ENCODE results near the gene NAGLU. TPM values are rescaled to one million over a fixed set of nuclear protein-coding genes. Genes with fewer than 3 reads are reported as not detected.
"Not testable (repeated sequence)": the region's sequence is repeated elsewhere in the genome, so short reads cannot be mapped to it uniquely, and the experiment has no call there.

NAGLU gene
- total RNA-seq, 8 experiments from 2014 or later: 6.3 to 55.8 (median 18.5) TPM

DNA sequence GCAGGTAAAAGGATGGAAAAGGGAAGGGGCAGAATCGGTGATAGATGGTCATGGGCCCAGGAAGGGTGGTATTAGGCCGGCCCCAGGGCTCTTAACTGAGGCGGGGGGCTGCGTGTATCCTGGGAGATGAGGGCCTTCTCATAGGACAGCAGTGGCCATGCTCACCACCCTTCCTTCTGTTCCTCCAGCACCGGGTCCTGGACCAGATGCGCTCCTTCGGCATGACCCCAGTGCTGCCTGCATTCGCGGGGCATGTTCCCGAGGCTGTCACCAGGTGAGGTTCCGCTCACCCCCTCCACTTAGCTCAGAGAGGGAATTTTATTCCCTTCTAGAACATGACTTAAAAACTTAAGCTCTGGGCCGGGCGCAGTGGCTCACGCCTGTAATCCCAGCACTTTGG lies 2.4 kb downstream of the NAGLU start:
- Histone ChIP-seq H3K4me3 (no peak overlapping the region), H3K27ac (no peak overlapping the region), H3K4me1 (replicated peaks in 1 of 2) (peaks cover 18 to 19% of the 10 kb centered on the region in 2 donors)
- WGBS, 10 experiments: 92 to 100% (median 93%) methylated on average over 2 to 9 of the region's 14 CpGs; no CpG with 5 or more reads in 6 of the 10 experiments
- in situ Hi-C loops (cut with MboI; ENCODE audit: low pct_unique_long_range_greater_than_20kb in 2 of 9, low sequenced_read_pairs in 9 of 9, unreplicated experiment in 9 of 9): no loop called here
- ATAC-seq (replicated peaks in 6 of 8): no peak

DNA sequence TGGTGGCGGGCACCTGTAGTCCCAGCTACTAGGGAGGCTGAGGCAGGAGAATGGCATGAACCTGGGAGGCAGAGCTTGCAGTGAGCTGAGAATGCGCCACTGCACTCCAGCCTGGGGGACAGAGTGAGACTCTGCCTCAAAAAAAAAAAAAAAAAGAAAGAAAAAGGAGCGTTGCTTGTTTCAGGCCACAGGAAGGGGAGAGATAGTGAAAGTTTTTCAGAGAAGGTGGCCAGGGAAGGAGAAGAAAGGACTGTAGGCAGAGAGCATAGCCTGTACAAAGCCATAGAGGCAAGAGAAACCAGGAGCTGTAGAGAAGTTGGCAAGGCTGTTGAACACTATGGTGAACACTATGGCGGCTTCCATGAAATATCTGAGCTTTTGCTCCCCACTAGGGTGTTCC lies 4.5 kb downstream of the NAGLU start:
- ATAC-seq (replicated peaks in 6 of 8); in situ Hi-C loops (cut with MboI; ENCODE audit: low pct_unique_long_range_greater_than_20kb in 2 of 9, low sequenced_read_pairs in 9 of 9, unreplicated experiment in 9 of 9); H3K27ac ChIP-seq; H3K4me3 ChIP-seq; H3K4me1 ChIP-seq (replicated peaks in 1 of 2): not testable (repeated sequence)
- WGBS, 10 experiments: 80 to 100% (median 93%) methylated on average over 1 to 4 of the region's 4 CpGs

DNA sequence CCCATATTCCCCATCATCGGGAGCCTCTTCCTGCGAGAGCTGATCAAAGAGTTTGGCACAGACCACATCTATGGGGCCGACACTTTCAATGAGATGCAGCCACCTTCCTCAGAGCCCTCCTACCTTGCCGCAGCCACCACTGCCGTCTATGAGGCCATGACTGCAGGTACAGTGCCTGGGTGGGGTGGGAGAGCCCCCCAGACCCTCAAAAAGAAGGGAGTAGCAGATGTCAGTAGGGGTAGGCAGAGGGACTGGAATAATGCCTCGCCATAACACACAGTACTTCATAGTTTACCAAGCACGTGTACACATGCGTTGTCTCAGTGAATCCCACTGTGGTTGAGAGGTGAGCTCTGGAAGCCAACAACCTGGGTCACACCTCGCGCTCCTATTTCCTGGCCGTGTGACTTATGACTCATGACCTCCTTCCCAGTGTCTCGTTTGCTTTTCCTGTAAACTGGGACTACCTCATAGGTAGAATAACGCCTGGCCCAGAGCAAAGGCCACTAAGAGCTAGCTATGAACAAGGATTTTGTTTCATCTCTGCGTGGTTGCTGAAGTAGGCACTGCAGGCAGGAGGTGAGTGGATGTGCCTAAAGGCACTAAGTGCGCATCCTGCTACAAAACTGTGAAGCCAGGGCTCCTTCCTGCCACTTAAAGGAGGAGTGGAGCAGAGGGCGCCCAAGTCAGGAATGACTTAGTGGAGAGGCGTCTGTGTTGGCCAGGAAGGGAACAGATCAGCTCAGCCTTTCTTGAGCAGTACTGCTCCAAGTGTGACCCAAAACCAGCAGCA lies 5.2 kb downstream of the NAGLU start:
- Histone ChIP-seq H3K4me1 (replicated peaks in 1 of 2) (peaks cover 7% of the 10 kb centered on the region in 2 donors), H3K27ac (no peak overlapping the region), H3K4me3 (no peak overlapping the region)
- in situ Hi-C loops (cut with MboI; ENCODE audit: low pct_unique_long_range_greater_than_20kb in 2 of 9, low sequenced_read_pairs in 9 of 9, unreplicated experiment in 9 of 9): no loop called here
- ATAC-seq (replicated peaks in 6 of 8): no peak
- WGBS, 10 experiments: 71 to 95% (median 88%) methylated on average over 2 to 9 of the region's 17 CpGs; no CpG with 5 or more reads in 3 of the 10 experiments

DNA sequence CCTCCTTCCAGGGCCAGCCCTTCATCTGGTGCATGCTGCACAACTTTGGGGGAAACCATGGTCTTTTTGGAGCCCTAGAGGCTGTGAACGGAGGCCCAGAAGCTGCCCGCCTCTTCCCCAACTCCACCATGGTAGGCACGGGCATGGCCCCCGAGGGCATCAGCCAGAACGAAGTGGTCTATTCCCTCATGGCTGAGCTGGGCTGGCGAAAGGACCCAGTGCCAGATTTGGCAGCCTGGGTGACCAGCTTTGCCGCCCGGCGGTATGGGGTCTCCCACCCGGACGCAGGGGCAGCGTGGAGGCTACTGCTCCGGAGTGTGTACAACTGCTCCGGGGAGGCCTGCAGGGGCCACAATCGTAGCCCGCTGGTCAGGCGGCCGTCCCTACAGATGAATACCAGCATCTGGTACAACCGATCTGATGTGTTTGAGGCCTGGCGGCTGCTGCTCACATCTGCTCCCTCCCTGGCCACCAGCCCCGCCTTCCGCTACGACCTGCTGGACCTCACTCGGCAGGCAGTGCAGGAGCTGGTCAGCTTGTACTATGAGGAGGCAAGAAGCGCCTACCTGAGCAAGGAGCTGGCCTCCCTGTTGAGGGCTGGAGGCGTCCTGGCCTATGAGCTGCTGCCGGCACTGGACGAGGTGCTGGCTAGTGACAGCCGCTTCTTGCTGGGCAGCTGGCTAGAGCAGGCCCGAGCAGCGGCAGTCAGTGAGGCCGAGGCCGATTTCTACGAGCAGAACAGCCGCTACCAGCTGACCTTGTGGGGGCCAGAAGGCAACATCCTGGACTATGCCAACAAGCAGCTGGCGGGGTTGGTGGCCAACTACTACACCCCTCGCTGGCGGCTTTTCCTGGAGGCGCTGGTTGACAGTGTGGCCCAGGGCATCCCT lies 7.4 kb downstream of the NAGLU start:
- Histone ChIP-seq H3K27ac (peak overlapping the region in 1 of 2 donors; percentile 9), H3K4me1 (replicated peaks in 1 of 2) (peaks cover 0 to 3% of the 10 kb centered on the region in 2 donors), H3K4me3 (no peak overlapping the region)
- ATAC-seq (replicated peaks in 6 of 8): peak in 4 of 8 experiments; percentile 3 to 14 (median 10)
- WGBS, 10 experiments: 83 to 100% (median 96%) methylated on average over 2 to 8 of the region's 39 CpGs; no CpG with 5 or more reads in 5 of the 10 experiments
- in situ Hi-C loops (cut with MboI; ENCODE audit: low pct_unique_long_range_greater_than_20kb in 2 of 9, low sequenced_read_pairs in 9 of 9, unreplicated experiment in 9 of 9): no loop called here

DNA sequence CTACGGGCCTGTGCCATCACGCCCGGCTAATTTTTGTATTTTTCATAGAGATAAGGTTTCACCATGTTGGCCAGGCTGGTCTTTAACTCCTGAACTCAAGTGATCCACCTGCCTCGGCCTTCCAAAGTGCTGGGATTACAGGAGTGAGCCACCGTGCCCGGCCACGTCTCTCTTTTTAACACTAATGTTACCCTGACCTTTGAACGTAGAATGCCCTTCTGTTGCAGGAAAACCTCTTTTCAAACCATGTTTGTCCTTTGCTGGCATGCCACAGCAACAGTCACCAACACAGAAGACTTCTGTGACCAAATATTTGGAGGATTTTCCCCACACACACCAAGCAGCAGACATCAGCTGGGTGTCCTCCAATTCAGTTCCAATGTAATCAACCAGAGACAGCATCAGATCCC lies 8.8 kb downstream of the NAGLU start:
- no peak overlapping the region for H3K4me3 ChIP-seq
- H3K4me1 ChIP-seq (replicated peaks in 1 of 2): peaks cover 8 to 9% of the 10 kb centered on the region in 2 donors
- 70 to 100% (median 87%) methylated on average over 1 to 8 of the region's 8 CpGs; no CpG with 5 or more reads in 1 of the 10 experiments for WGBS, 10 experiments
- in situ Hi-C loops (cut with MboI; ENCODE audit: low pct_unique_long_range_greater_than_20kb in 2 of 9, low sequenced_read_pairs in 9 of 9, unreplicated experiment in 9 of 9): no loop called here
- ATAC-seq (replicated peaks in 6 of 8): no peak
- no peak overlapping the region for H3K27ac ChIP-seq

DNA sequence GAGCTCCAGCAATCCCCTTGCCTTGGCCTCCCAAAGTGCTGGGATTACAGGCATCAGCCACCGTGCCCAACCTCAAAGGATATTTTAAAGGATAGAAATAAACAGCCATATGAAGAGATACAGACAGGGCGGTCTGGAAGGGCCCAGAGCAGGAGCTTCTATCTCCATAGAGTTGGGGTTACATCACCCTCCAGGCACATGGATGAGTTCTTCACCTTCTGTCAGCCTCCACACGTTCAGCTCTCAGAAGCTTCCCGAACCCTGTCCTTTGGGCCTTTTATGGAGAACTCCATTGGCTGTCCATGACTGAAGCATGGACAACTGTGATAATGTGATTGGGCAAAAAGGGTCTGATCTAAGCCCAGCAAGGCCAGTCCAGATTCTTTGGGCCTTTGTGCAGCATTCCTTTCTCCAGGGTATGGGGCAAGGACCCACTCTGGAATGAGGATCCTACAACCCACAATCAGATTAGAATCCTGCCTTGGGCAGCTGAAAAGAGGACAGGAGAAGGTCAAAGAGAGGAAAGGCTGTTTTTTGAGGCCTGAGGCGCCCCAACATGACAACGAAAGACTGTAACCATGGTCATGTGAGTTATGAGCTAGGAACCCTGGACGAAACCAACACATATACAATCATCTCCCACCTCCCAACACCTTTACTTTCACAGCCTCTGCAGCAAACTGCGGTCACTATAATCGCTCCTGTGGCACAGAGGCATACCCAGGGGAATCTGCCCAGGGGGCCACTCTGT lies 9.9 kb downstream of the NAGLU start:
- in situ Hi-C loops (cut with MboI; ENCODE audit: low pct_unique_long_range_greater_than_20kb in 2 of 9, low sequenced_read_pairs in 9 of 9, unreplicated experiment in 9 of 9); H3K27ac ChIP-seq; H3K4me1 ChIP-seq (replicated peaks in 1 of 2); H3K4me3 ChIP-seq: not testable (repeated sequence)
- ATAC-seq (replicated peaks in 6 of 8): peak in 3 of 8 experiments; percentile 2 to 7 (median 4)
- WGBS, 10 experiments: 60 to 80% methylated on average over 1 to 2 of the region's 9 CpGs; no CpG with 5 or more reads in 8 of the 10 experiments

DNA sequence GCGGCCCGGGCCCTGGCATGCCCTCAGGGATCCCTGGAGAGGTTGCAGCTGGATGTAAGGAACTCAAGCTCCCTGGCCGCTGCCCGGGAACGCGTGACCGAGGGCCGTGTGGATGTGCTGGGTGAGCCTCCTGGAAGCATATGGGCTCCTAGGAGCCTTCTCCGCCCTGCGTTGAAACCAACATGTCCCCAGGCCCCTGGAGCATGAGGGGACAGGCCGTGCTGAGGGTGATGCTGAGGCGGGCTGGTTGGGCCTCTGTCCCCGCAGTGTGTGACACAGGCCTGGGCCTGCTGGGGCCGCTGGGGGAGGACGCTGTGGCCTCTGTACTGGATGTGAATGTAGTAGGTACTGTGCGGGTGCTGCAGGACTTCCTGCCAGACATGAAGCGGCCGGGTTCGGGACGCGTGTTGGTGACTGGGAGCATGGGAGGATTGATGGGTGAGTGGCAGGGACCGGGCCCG lies 11.0 kb downstream of the NAGLU start:
- Histone ChIP-seq H3K4me1 (replicated peaks in 1 of 2) (peaks cover 8 to 9% of the 10 kb centered on the region in 2 donors), H3K4me3 (no peak overlapping the region), H3K27ac (no peak overlapping the region)
- ATAC-seq (replicated peaks in 6 of 8): peak in 3 of 8 experiments; percentile 6 to 37 (median 12)
- in situ Hi-C loops (cut with MboI; ENCODE audit: low pct_unique_long_range_greater_than_20kb in 2 of 9, low sequenced_read_pairs in 9 of 9, unreplicated experiment in 9 of 9): no loop called here
- WGBS, 10 experiments: 80 to 97% (median 92%) methylated on average over 1 to 6 of the region's 23 CpGs; no CpG with 5 or more reads in 7 of the 10 experiments

DNA sequence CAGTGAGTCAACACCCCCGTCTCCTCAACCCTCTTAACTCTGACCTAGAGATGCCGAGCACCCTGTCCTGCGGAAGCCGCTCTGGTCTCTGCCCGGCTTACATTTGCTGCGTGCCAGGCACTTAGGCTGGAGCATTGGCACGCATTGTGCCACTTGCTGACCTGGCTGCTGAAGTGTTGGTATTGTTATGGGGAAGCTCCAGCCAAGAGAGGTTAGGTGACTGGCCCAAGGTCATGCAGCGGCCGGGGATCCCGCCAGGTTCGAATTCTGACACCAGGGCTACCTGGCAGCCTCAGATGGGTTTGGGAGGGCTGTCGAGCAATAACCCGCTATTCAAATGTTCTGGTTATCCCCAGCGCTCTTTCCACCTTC lies 11.6 kb downstream of the NAGLU start:
- in situ Hi-C loops (cut with MboI; ENCODE audit: low pct_unique_long_range_greater_than_20kb in 2 of 9, low sequenced_read_pairs in 9 of 9, unreplicated experiment in 9 of 9): no loop called here
- H3K4me1 ChIP-seq (replicated peaks in 1 of 2): peaks cover 8 to 9% of the 10 kb centered on the region in 2 donors
- ATAC-seq (replicated peaks in 6 of 8): no peak
- whole genome bisulfite sequencing, 10 experiments: 80 to 100% (median 100%) methylated on average over 1 to 5 of the region's 14 CpGs; no CpG with 5 or more reads in 5 of the 10 experiments
- no peak overlapping the region for H3K27ac ChIP-seq
- no peak overlapping the region for H3K4me3 ChIP-seq

DNA sequence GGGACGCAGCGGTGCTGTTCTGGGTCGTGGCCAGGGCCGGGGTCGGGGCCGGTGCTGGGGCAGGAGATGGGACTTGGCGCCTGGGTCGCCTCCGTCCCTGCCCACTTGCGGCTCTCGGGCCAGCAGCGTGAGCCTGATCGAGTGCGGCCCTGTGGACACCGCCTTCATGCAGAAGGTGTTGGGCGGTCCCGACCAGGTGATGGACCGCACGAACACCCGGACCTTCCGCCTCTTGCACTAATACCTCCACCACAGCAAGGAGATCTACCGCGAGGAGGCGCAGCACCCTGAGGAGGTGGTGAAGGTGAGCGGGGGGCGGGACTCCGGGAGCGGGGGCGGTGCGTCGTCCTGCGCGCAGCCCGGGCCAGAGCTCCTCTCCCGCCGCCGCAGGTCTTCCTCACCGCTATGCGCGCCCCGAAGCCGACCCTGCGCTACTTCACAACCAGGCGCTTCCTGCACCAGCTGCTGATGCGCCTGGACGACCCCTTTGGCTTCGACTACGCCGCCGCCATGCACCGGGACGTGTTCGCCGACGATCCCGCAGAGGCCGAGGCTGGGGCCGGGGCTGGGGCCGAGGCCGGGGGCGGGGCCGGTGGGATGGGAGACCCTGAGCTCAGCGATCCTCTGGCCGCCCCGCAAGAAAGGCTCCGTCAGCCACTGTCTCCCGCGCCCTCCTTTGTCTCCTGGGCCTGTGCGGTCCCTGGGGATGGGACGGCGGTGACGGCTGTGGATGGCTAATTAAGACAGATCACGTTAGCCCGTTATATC lies 12.2 kb downstream of the NAGLU start:
- Histone ChIP-seq H3K4me3 (peak overlapping the region in 3 of 5 donors; percentile 11 to 23 (median 20)), H3K27ac (peak overlapping the region; percentile 63 to 80), H3K4me1 (replicated peaks in 1 of 2) (peaks cover 10 to 11% of the 10 kb centered on the region in 2 donors)
- 29 to 84% (median 40%) methylated on average over 2 to 6 of the region's 74 CpGs; no CpG with 5 or more reads in 6 of the 10 experiments for whole genome bisulfite sequencing, 10 experiments
- in situ Hi-C loops (cut with MboI; ENCODE audit: low pct_unique_long_range_greater_than_20kb in 2 of 9, low sequenced_read_pairs in 9 of 9, unreplicated experiment in 9 of 9): no loop called here
- peak in 5 of 8 experiments; percentile 29 to 78 (median 72) for ATAC-seq (replicated peaks in 6 of 8)

DNA sequence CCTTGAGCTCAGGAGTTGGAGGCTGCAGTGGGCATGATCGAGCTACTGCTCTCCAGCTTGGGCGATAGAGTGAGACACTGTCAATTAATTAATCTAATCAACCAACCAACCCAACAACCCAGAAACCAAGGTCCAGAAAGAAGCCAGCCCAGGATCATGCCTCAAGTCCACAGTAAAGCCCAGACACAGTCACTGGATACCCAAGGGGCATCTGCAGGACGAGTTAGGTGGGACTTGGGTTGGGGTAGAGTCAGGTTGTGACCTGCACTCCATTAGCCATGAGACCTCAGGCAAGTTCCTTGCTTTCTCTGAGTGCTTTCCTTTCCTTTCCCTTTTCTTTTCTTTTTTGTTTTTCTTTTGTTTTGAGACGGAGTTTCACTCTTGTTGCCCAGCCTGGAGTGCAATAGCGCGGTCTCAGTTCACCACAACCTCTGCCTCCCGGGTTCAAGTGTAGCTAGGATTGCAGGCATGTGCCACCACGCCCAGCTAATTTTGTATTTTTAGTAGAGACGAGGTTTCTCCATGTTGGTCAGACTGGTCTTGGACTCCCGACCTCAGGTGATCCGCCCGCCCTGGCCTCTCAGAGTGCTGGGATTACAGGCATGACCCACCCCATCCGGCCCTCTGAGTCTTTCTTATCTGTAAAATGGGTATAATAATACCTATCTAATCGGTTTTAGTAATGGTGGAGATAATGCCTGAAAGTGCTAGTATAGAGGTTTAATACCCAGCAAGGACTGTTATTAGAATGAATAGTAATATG lies 13.1 kb downstream of the NAGLU start:
- in situ Hi-C loops (cut with MboI; ENCODE audit: low pct_unique_long_range_greater_than_20kb in 2 of 9, low sequenced_read_pairs in 9 of 9, unreplicated experiment in 9 of 9): no loop called here
- H3K4me1 ChIP-seq (replicated peaks in 1 of 2): peaks cover 18 to 19% of the 10 kb centered on the region in 2 donors
- 68 to 100% (median 90%) methylated on average over 2 to 11 of the region's 14 CpGs; no CpG with 5 or more reads in 3 of the 10 experiments for WGBS, 10 experiments
- peak overlapping the region in 1 of 5 donors; percentile 23 for H3K4me3 ChIP-seq
- ATAC-seq (replicated peaks in 6 of 8): no peak
- peak overlapping the region; percentile 63 to 80 for H3K27ac ChIP-seq

DNA sequence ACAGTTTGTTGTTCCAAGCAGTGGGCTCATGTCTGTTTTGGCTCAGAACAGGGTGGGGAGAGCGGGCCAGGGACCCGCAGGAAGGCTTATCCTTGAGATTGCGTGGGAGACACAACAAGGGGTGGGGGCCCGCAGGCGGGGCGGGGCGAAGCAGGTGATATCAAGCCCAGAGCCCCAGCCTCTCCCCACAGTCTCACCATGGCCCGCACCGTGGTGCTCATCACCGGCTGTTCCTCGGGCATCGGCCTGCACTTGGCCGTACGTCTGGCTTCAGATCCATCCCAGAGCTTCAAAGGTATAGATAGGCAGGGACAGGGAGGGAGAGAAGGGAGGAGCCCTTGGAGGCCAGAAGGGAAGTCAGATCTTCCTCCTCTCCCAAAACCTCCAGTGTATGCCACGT lies 16.7 kb downstream of the NAGLU start, which contains the start of gene HSD17B1:
HSD17B1 (plus strand) TSS at position 188 of the 400 bp plus-strand sequence; CDS start at position 199, 11 bp downstream.
- ATAC-seq (replicated peaks in 6 of 8); in situ Hi-C loops (cut with MboI; ENCODE audit: low pct_unique_long_range_greater_than_20kb in 2 of 9, low sequenced_read_pairs in 9 of 9, unreplicated experiment in 9 of 9): not testable (repeated sequence)
- WGBS, 10 experiments: no CpG with 5 or more reads among the region's 15 CpGs
- Histone ChIP-seq H3K4me1 (replicated peaks in 1 of 2) (peaks cover 23 to 24% of the 10 kb centered on the region in 2 donors), H3K4me3 (peak within 1 kb of the TSS; percentile 46 to 55 (median 51)), H3K27ac (peak within 1 kb of the TSS in 1 of 2 donors; percentile 55)

All from motor neuron (in vitro differentiated cells).